NCI-H187 treated with DMSO at 0.1 percent for 48 hours (cell line): ENCODE data around the gene TRO.

Source experiments
- DNase-seq: peaks from one replicate; lab custom pipeline; 2025; lab: John Stamatoyannopoulos, UW

Gene TRO

DNA sequence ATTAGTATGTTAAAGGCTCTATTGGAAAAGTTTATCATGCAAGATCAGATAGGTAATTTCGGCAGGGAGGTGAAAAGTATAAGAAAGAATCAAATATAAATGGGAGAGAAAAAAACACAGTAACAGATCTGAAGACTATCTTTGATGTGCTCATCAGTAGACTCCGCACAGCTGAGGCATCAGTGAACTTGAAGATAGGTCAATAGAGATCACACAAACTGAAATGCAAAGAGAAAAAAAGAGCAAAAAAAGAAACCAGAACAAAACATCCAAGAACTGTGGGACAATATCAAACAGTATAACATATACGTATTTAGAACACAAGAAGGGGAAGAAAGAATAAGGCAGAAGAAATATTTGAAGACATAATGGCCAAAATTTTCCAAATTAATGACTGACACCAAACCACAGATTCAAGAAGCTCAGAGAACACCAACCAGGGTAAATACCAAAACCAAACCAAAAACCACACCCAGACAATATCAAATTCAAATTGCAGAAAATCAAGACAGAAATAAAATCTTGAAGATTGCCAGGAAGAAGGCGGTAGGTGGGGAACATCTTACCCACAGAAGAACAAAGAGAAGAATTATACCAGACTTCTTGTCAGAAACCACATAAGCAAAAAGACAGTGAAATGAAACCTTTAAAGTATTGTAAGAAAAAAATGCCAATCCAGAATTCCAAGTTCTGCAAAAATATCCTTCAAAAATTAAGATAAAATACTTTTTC, 44.3 kb downstream of the TRO start:
- no peak for DNase-seq

DNA sequence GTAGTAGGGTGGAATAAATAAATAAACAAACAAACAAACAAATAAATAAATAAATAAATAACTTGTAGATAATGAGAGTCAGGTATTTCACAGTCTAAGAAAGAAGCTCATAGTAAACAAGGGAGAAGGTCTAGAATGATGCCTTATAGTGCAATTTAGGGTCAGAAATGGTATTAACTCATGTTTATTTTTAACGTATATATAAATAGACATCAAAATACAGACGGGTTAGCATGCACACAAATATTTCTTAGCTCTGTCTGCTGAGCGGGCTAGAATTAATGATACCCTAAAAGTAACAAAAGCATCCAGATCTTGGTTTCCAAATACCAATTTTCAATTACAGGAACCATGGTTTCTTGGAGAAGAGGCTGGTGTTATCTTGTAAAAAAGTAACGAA, 56.8 kb downstream of the TRO start:
- no peak for DNase-seq

DNA sequence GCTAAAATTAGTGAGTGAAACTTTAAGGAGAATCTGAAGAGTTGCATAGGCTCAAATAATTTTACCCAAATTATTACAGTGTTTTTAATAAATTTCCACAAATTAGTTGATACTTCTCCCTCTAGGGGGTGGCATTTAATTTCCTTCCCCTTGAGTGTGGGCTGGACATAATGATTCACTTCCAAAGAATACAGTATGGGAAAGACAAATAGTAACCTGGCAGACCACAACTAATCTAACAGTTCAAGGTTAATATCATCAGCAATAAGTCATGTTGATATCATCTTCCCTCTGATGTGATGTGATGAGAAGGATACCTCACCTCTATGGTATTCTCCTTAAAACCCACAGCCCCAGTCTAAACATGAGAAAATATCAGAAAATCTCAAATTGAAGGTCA, 57.8 kb downstream of the TRO start:
- DNase-seq, result no peak

DNA sequence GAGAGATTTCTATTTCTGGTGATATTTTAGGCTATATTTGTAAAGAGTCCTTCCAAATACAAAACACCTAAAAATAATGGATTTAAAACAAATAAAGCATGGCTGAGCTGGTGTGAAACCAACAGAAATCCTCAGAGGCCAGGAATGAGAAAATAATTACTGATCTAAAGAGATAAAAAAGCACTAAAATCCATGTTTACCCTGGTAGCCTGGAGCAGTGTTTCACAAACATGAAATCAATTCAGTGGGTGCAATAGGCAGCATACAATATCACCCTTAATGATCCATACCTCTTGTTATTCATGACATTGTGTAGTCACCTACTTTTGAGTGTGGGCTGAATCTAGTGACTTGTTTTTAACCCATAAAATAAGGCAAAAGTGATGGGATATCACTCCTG, 58.8 kb downstream of the TRO start:
- no peak for DNase-seq

DNA sequence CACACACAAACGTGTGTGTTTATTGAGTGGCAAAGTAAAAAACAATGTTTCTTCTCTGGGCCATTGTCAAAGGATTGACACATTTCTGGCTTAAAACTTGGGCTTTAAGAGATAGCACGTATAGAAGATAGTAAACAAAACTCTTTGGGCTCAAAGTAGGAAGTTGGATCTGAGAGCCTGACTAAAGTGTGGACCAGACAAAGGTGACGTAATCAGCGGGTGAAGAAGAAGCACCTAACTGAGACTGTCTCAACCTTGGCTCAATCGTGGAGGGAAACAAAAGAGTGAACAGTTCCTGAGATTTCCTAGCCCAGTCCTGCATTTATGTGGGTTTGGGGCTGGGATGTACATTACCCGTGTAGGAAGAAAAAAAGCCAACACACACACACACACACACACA, 59.7 kb downstream of the TRO start:
- DNase-seq, result no peak
